ENCODE data around the gene LRP2. TPM values are rescaled to one million over a fixed set of nuclear protein-coding genes. Genes with fewer than 3 reads are reported as not detected.
"Not testable (repeated sequence)": the region's sequence is repeated elsewhere in the genome, so short reads cannot be mapped to it uniquely, and the experiment has no call there.

Gene LRP2
- total and polyA plus RNA-seq, 2 experiments from 2014 or later: 0.68 to 2.7 TPM

- no peak for ATAC-seq
- Histone ChIP-seq H3K79me2 (replicated peaks; ENCODE audit: insufficient read depth) (no peaks in the 10 kb centered on the region), H3K4me2 (no peak overlapping the region), H2AFZ (no peak overlapping the region), H3K9me2 (ENCODE audit: insufficient read depth) (peaks cover 11% of the 10 kb centered on the region; the same call in 1 of the 2 replicates), H3K36me3 (ENCODE audit: insufficient read depth) (no peaks in the 10 kb centered on the region), H4K20me1 (replicated peaks; ENCODE audit: insufficient read depth) (no peaks in the 10 kb centered on the region), H3K4me1 (ENCODE audit: insufficient read depth) (no peaks in the 10 kb centered on the region), H3F3A (replicated peaks; ENCODE audit: low read depth) (no peaks in the 10 kb centered on the region), H3K27ac (ENCODE audit: low read depth) (no peak overlapping the region), H3K4me3 (no peak overlapping the region), H3K27me3 (ENCODE audit: insufficient read depth) (no peaks in the 10 kb centered on the region)
- Mint-ChIP-seq H3K4me3 (no peak overlapping the region), H3K36me3 (ENCODE audit: low read depth) (no peaks in the 10 kb centered on the region), H3K27ac (no peak overlapping the region), H3K4me1 (no peaks in the 10 kb centered on the region), H3K27me3 (ENCODE audit: insufficient read depth, low read depth, poor library complexity) (no peaks in the 10 kb centered on the region), H3K9me3 (peaks cover 2% of the 10 kb centered on the region; the same call in 1 of the 3 replicates)
- TF ChIP-seq EZH2phosphoT487 (IDR thresholded peaks at IDR 0.05; ENCODE audit: unreplicated experiment) (no peak), NANOG (IDR thresholded peaks at IDR 0.05; ENCODE audit: borderline replicate concordance) (no peak), JUNB (IDR thresholded peaks at IDR 0.05; ENCODE audit: unreplicated experiment) (no peak), ZNF114 (CRISPR knock-in tag; IDR thresholded peaks at IDR 0.05) (no peak)
- DNase-seq (ENCODE audit: low spot score): no peak
Measured at GRCh38 chr2:169315357-169315756, 47.0 kb downstream of the LRP2 start.

- ATAC-seq; H3K27me3 ChIP-seq (ENCODE audit: insufficient read depth); H3K36me3 Mint-ChIP-seq (ENCODE audit: low read depth); H3K4me1 ChIP-seq (ENCODE audit: insufficient read depth); H3K9me3 Mint-ChIP-seq; H3K36me3 ChIP-seq (ENCODE audit: insufficient read depth); H3K4me1 Mint-ChIP-seq; H4K20me1 ChIP-seq (replicated peaks; ENCODE audit: insufficient read depth); H3K9me2 ChIP-seq (ENCODE audit: insufficient read depth); H2AFZ ChIP-seq; H3K4me3 Mint-ChIP-seq; DNase-seq (ENCODE audit: low spot score); H3K79me2 ChIP-seq (replicated peaks; ENCODE audit: insufficient read depth); H3K27ac Mint-ChIP-seq; H3K27ac ChIP-seq (ENCODE audit: low read depth); H3K27me3 Mint-ChIP-seq (ENCODE audit: insufficient read depth, low read depth, poor library complexity); H3K4me2 ChIP-seq; H3K4me3 ChIP-seq; H3F3A ChIP-seq (replicated peaks; ENCODE audit: low read depth): not testable (repeated sequence)
Measured at GRCh38 chr2:169308349-169308748, 54.0 kb downstream of the LRP2 start.

GRCh38 chr2:169304689-169305088 is 57.6 kb downstream of the LRP2 start:
- not testable (repeated sequence) for H3K4me3 Mint-ChIP-seq; H3K36me3 Mint-ChIP-seq (ENCODE audit: low read depth); H3K9me2 ChIP-seq (ENCODE audit: insufficient read depth); H4K20me1 ChIP-seq (replicated peaks; ENCODE audit: insufficient read depth); ATAC-seq; H3K27me3 Mint-ChIP-seq (ENCODE audit: insufficient read depth, low read depth, poor library complexity); DNase-seq (ENCODE audit: low spot score); H3K79me2 ChIP-seq (replicated peaks; ENCODE audit: insufficient read depth); H3K27ac Mint-ChIP-seq; H3K36me3 ChIP-seq (ENCODE audit: insufficient read depth); H3K27ac ChIP-seq (ENCODE audit: low read depth); H3K4me3 ChIP-seq; H3F3A ChIP-seq (replicated peaks; ENCODE audit: low read depth); H2AFZ ChIP-seq; H3K4me2 ChIP-seq; H3K27me3 ChIP-seq (ENCODE audit: insufficient read depth); H3K9me3 Mint-ChIP-seq
- H3K4me1 Mint-ChIP-seq: peaks cover 18% of the 10 kb centered on the region; the same call in 2 of the 3 replicates
- peaks cover 21% of the 10 kb centered on the region for H3K4me1 ChIP-seq (ENCODE audit: insufficient read depth)

- Histone ChIP-seq H3K4me2 (no peak overlapping the region), H3K36me3 (ENCODE audit: insufficient read depth) (no peaks in the 10 kb centered on the region), H3K79me2 (replicated peaks; ENCODE audit: insufficient read depth) (no peaks in the 10 kb centered on the region), H2AFZ (no peak overlapping the region), H3K9me2 (ENCODE audit: insufficient read depth) (no peaks in the 10 kb centered on the region), H3K27ac (ENCODE audit: low read depth) (no peak overlapping the region), H3F3A (replicated peaks; ENCODE audit: low read depth) (no peaks in the 10 kb centered on the region), H3K27me3 (ENCODE audit: insufficient read depth) (no peaks in the 10 kb centered on the region), H4K20me1 (replicated peaks; ENCODE audit: insufficient read depth) (no peaks in the 10 kb centered on the region), H3K4me3 (no peak overlapping the region), H3K4me1 (ENCODE audit: insufficient read depth) (peaks cover 21% of the 10 kb centered on the region)
- H3K36me3 Mint-ChIP-seq (ENCODE audit: low read depth): no peaks in the 10 kb centered on the region
- DNase-seq (ENCODE audit: low spot score): no peak
- H3K9me3 Mint-ChIP-seq: no peaks in the 10 kb centered on the region
- no peak overlapping the region for H3K27ac Mint-ChIP-seq
- H3K4me1 Mint-ChIP-seq: peaks cover 20% of the 10 kb centered on the region; the same call in 2 of the 3 replicates
- no peak for ATAC-seq
- no peaks in the 10 kb centered on the region for H3K27me3 Mint-ChIP-seq (ENCODE audit: insufficient read depth, low read depth, poor library complexity)
- no peak overlapping the region for H3K4me3 Mint-ChIP-seq
- TF ChIP-seq POLR2AphosphoS5 (IDR thresholded peaks at IDR 0.05; ENCODE audit: low read depth) (no peak), ZNF462 (CRISPR knock-in tag; IDR thresholded peaks at IDR 0.05) (no peak)
Measured at GRCh38 chr2:169303579-169304305, 58.6 kb downstream of the LRP2 start.

Measured in GM23338 (cell line).